ENCODE data around the gene TIGD3. TPM values are rescaled to one million over a fixed set of nuclear protein-coding genes. Genes with fewer than 3 reads are reported as not detected.

The TIGD3 gene
- total and polyA plus RNA-seq, 2 donors (not counting 3 experiments of a cell fraction or from before 2014, with no cell fraction given): 0.18 to 0.27 TPM

DNA sequence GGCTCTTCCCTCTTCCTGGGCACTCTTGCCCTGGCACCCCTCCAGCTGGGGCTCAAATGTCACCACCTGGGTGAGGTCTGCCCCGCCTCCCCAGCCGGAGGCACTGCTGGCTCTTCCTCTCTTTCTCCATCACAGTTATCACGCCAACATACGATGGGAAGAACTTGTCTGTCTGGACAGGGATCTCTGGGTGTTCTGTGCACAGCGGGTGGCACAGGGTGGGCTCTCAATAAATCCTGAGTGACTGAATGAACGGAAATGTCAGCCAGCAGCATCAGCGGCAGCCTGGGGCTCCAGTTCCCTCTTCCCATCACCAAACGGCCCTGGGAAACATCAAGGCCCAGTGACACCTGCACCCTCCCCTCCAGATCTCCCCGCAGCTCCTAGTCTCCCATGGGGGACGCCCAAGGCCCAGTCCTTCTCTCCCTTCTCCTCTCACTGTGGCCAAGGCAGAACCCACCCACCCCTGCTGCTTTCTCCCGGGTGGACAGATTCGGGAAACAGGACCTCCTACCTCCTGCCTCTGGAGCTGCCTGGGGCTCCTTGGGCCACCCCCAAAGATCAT is 28.3 kb downstream of the TIGD3 start:
- Histone ChIP-seq H3K4me3 (replicated peaks in 1 of 3; ENCODE audit: insufficient read depth in 1 of 3, low read depth in 1 of 3, low read length in 3 of 3) (peak overlapping the region in 1 of 3 experiments; percentile 2), H3K9me3 (replicated peaks; ENCODE audit: control insufficient read depth, insufficient read depth, low read length) (no peaks in the 10 kb centered on the region), H3K27ac (ENCODE audit: insufficient read depth, low read depth, low read length) (peak overlapping the region; percentile 95), H3K36me3 (ENCODE audit: control insufficient read depth in 2 of 2, extremely low read depth in 1 of 2, insufficient read depth in 2 of 2, low read length in 2 of 2) (no peaks in the 10 kb centered on the region), H4K20me1 (replicated peaks; ENCODE audit: control insufficient read depth, extremely low read depth, insufficient read depth, low read length) (no peaks in the 10 kb centered on the region), H3K9me1 (replicated peaks; ENCODE audit: control insufficient read depth, extremely low read depth, insufficient read depth, low read length) (no peaks in the 10 kb centered on the region), H3K4me1 (ENCODE audit: control insufficient read depth, extremely low read depth, insufficient read depth, low read length) (peaks cover 46% of the 10 kb centered on the region), H2AFZ (ENCODE audit: low read depth, low read length) (peak overlapping the region; percentile 15), H3K79me2 (ENCODE audit: control insufficient read depth, insufficient read depth, low read length) (peaks cover 14% of the 10 kb centered on the region), H3K9ac (replicated peaks; ENCODE audit: extremely low read depth, insufficient read depth, low read length) (peak overlapping the region; percentile 82), H3K27me3 (ENCODE audit: control insufficient read depth in 2 of 2, insufficient read depth in 2 of 2, low read length in 2 of 2) (no peaks in the 10 kb centered on the region), H3K4me2 (ENCODE audit: insufficient read depth, low read length) (peak overlapping the region; percentile 68)
- dilution Hi-C loops (cut with MboI; ENCODE audit: extremely low pct_ligation_motif_present, low sequenced_read_pairs): no loop called here
- intact Hi-C loops (cut with micrococcal nuclease): loop anchor here (1.0 to 5.0 kb wide), 7 partner anchors 12 to 189 kb away; partner anchors contain the start of genes FAM89B, NEAT1 and ZNRD2
- POLR2A ChIA-PET: interaction anchor here (0.6 to 3.4 kb wide), 5 partner anchors 37 to 291 kb away, joined by 4 to 23 read pairs (median 6); partner anchors contain the start of genes MALAT1 and NEAT1
- DNase-seq (ENCODE audit: low read depth, low spot score): no peak
- no peak for FAIRE-seq
- TF ChIP-seq POLR2A (IDR thresholded peaks at IDR 0.05; ENCODE audit: low read depth, low read length) (peak; percentile 77), EZH2 (IDR thresholded peaks at IDR 0.05; ENCODE audit: borderline replicate concordance, low read depth, low read length, severe bottlenecking) (no peak)
- TSS peak; percentile 65 for BruUV-seq (replicated peaks)
- CTCF ChIA-PET: interaction anchor here (1.0 to 3.5 kb wide), 11 partner anchors 12 to 128 kb away, joined by 3 to 38 read pairs (median 4); partner anchors contain the start of gene NEAT1

DNA sequence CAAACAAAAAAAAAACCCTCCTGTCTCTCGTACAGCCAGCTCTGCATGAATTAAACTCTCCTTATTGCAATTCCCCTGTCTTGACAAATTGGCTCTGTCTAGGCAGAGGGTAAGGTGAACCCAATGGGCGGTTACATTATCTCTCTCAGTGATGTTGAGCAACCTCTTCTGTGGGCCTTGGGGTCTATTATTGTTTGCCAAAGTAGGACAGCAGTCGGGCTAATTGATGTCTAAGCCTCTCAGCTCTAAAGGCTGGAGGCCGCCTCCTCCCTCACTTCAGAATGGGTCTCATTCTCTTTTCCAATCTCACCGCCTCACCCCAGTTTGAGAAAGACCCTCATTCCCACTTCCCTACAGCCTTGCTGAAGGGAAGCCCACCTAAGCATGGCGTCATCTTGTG is 29.2 kb downstream of the TIGD3 start:
- H3K27ac ChIP-seq (ENCODE audit: insufficient read depth, low read depth, low read length): peak overlapping the region; percentile 62
- dilution Hi-C loops (cut with MboI; ENCODE audit: extremely low pct_ligation_motif_present, low sequenced_read_pairs) (no loop called here), intact Hi-C loops (cut with micrococcal nuclease) (loop anchor here (5.0 kb wide), 1 partner anchor 189 kb away; the partner anchor contains the start of genes FAM89B and ZNRD2)
- H3K36me3 ChIP-seq (ENCODE audit: control insufficient read depth in 2 of 2, extremely low read depth in 1 of 2, insufficient read depth in 2 of 2, low read length in 2 of 2): no peaks in the 10 kb centered on the region
- no peaks in the 10 kb centered on the region for H4K20me1 ChIP-seq (replicated peaks; ENCODE audit: control insufficient read depth, extremely low read depth, insufficient read depth, low read length)
- ChIA-PET POLR2A (interaction anchor here (0.6 to 3.4 kb wide), 4 partner anchors 40 to 292 kb away, joined by 3 to 23 read pairs (median 5); partner anchors contain the start of gene NEAT1), CTCF (interaction anchor here (1.4 kb wide), 1 partner anchor 127 kb away, joined by 4 read pairs; no protein-coding TSS in a partner anchor)
- H3K9me3 ChIP-seq (replicated peaks; ENCODE audit: control insufficient read depth, insufficient read depth, low read length): no peaks in the 10 kb centered on the region
- FAIRE-seq (peak; percentile 62), DNase-seq (ENCODE audit: low read depth, low spot score) (no peak)
- peaks cover 23% of the 10 kb centered on the region for H3K79me2 ChIP-seq (ENCODE audit: control insufficient read depth, insufficient read depth, low read length)
- TF ChIP-seq GATA2 (IDR thresholded peaks at IDR 0.05; ENCODE audit: insufficient read depth, insufficient read length, low read depth, low read length) (no peak), MYC (IDR thresholded peaks at IDR 0.05; ENCODE audit: low read depth, low read length) (no peak), POLR2AphosphoS5 (IDR thresholded peaks at IDR 0.05; ENCODE audit: insufficient read depth, low read depth, low read length) (no peak), JUN (IDR thresholded peaks at IDR 0.05; ENCODE audit: borderline replicate concordance, insufficient read depth, insufficient read length, low read depth) (no peak), EZH2 (IDR thresholded peaks at IDR 0.05; ENCODE audit: borderline replicate concordance, low read depth, low read length, severe bottlenecking) (no peak), FOS (IDR thresholded peaks at IDR 0.05; ENCODE audit: borderline replicate concordance, insufficient read depth, low read length) (no peak), POLR2A (IDR thresholded peaks at IDR 0.05; ENCODE audit: low read depth, low read length) (no peak)
- TF ChIP-seq, protein P1, sequence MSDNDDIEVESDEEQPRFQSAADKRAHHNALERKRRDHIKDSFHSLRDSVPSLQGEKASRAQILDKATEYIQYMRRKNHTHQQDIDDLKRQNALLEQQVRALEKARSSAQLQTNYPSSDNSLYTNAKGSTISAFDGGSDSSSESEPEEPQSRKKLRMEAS (IDR thresholded peaks at IDR 0.05; ENCODE audit: insufficient read depth, insufficient read length): no peak
- TF ChIP-seq, protein P2, sequence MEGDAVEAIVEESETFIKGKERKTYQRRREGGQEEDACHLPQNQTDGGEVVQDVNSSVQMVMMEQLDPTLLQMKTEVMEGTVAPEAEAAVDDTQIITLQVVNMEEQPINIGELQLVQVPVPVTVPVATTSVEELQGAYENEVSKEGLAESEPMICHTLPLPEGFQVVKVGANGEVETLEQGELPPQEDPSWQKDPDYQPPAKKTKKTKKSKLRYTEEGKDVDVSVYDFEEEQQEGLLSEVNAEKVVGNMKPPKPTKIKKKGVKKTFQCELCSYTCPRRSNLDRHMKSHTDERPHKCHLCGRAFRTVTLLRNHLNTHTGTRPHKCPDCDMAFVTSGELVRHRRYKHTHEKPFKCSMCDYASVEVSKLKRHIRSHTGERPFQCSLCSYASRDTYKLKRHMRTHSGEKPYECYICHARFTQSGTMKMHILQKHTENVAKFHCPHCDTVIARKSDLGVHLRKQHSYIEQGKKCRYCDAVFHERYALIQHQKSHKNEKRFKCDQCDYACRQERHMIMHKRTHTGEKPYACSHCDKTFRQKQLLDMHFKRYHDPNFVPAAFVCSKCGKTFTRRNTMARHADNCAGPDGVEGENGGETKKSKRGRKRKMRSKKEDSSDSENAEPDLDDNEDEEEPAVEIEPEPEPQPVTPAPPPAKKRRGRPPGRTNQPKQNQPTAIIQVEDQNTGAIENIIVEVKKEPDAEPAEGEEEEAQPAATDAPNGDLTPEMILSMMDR (IDR thresholded peaks at IDR 0.05; ENCODE audit: extremely low read depth in 1 of 2, insufficient read depth in 1 of 2, low read depth in 1 of 2, low read length in 2 of 2): no peak
- no peaks in the 10 kb centered on the region for H3K27me3 ChIP-seq (ENCODE audit: control insufficient read depth in 2 of 2, insufficient read depth in 2 of 2, low read length in 2 of 2)
- peak overlapping the region; percentile 57 for H3K9ac ChIP-seq (replicated peaks; ENCODE audit: extremely low read depth, insufficient read depth, low read length)
- no TSS peak for BruUV-seq (replicated peaks)
- peaks cover 55% of the 10 kb centered on the region for H3K4me1 ChIP-seq (ENCODE audit: control insufficient read depth, extremely low read depth, insufficient read depth, low read length)
- H3K4me3 ChIP-seq (replicated peaks in 1 of 3; ENCODE audit: insufficient read depth in 1 of 3, low read depth in 1 of 3, low read length in 3 of 3): no peak overlapping the region
- H2AFZ ChIP-seq (ENCODE audit: low read depth, low read length): no peak overlapping the region
- H3K4me2 ChIP-seq (ENCODE audit: insufficient read depth, low read length): no peak overlapping the region
- no peaks in the 10 kb centered on the region for H3K9me1 ChIP-seq (replicated peaks; ENCODE audit: control insufficient read depth, extremely low read depth, insufficient read depth, low read length)

All from endothelial cell of umbilical vein (primary cell).